NCI-H2029 treated with DMSO at 0.1 percent for 48 hours (cell line): ENCODE results near the gene NTRK2.
"Not testable (repeated sequence)": the region's sequence is repeated elsewhere in the genome, so short reads cannot be mapped to it uniquely, and the experiment has no call there.

Experiments
- DNase-seq: peaks from one replicate; lab custom pipeline; 2025; lab: John Stamatoyannopoulos, UW

NTRK2 gene

GRCh38 chr9:84894859-84895258 lies 225.3 kb downstream of the NTRK2 start:
- DNase-seq, result no peak

DNA sequence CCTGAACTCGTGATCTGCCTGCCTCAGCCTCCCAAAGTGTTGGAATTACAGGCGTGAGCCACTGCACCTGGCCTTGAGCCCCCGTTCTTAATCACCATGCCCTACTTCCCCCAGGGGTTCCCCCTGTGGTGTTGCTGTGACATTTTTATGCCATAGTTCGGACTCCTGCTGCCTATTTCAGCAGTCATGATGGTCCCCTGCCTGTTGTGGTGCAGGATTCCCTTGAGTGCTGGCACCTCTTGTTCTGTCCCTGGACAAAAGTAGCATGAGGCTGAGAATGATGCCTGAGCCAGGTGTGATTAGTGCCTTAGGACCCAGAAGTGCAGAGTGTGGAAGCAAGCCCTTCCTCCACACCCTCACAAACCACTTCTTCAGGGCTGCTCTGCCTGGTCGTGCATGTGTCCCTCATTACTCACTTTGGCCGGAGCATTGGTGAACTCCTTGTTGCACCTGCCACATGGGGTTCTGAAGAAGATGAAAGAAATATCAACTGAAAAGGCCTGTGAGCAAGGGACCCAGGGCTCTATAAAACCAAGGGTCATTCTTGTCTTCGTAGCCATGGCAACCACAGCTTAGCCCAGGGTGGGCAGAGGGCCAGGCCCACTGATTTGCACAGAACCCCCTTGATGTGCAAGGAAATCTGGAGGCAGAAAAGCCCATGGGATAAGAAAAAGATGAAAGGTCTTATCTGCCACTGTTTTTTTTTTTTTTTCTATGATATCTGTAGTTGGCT lies 228.0 kb downstream of the NTRK2 start:
- DNase-seq, result no peak

DNA sequence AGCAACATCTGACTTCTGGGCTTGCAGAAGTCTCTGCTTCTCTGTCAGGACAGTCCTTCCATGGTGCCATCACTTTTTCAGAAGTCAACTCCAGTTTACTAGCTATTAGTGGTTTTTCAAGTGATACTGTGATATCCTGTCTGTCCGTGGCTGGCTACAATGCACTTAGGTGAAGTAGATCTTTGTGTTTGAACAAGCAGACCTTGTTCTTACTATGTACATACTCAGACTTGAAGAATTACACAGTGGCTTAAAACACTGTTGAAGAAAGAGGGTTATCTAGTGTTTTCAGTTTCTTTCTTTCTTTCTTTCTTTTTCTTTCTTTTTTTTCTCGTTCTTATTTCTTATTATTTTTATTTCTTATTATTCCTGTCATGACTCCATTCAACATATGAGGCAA lies 228.7 kb downstream of the NTRK2 start:
- no peak for DNase-seq

GRCh38 chr9:84898618-84899017 lies 229.1 kb downstream of the NTRK2 start:
- not testable (repeated sequence) for DNase-seq

DNA sequence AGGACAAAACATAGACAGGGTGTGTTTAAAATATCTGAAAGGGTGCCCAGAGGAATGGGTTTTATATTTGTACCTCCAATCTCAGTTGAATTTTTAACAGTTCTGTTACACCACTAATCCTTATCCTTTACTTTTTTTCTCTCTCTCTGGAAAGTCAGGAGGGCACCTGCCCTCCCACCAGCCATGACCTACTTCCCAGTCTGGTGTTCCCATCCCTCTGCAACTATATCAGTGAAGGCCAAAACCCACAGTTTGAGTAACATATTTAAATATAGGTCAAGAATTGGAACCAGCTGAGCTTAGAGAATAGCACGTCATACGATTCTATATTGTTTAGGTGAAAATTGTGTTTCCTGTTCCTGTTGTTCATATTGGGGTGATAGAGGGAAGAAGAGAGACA lies 229.8 kb downstream of the NTRK2 start:
- no peak for DNase-seq

- no peak for DNase-seq
Observed at GRCh38 chr9:84900421-84900820, 230.9 kb downstream of the NTRK2 start.

DNA sequence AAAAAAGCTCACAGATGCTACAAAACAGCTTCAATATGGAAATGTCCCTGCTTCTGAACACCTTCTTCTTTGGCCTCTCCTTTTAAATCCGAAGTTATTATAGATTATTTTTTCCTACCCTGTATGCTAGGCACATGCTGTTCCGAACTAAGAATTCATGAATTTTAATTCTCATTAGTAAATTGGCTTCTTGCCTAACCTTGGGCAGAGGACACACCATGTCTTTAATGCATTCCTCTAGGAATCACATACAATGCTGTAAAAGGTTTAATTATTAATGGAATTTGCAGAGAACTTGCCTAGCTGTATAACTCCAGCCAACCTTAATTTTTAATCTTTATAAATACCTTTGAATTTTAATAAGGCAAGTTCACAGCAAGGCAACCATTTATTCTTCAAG lies 234.4 kb downstream of the NTRK2 start:
- DNase-seq, result no peak

- DNase-seq, result no peak
Observed at GRCh38 chr9:84916769-84917168, 247.2 kb downstream of the NTRK2 start.

DNA sequence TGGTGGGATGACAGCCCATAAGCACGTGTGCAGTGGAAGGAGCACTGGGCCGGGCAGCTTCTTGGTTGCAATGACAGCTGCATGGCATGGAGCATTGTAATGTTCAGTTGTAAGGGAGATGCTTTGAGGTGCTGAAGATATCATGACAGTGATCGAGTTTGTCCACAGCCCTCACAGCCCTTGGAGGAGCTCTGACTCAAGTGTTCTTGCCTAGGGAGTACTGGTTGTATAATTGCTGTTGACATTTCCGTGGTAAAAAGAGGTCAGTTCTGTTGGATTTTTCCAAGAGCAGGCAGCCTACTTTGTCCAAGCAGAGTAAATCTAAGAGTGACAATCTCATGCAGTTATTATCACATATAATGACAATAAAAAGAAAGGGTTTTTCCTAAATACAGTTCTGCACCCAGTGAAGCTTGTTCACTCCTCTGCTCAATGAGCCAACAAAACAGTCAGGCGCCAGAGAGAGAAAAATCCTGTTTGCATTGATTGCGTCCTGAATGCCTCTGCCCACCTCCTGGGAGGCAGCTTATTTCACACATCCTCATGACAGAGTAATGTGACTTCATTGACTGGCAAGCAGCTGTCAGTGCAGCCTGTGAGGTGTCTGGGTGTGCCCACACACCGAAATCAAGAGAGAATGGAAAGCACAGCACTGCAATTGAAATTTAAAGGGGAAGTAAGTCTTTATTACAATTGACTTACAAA lies 248.0 kb downstream of the NTRK2 start:
- no peak for DNase-seq

DNA sequence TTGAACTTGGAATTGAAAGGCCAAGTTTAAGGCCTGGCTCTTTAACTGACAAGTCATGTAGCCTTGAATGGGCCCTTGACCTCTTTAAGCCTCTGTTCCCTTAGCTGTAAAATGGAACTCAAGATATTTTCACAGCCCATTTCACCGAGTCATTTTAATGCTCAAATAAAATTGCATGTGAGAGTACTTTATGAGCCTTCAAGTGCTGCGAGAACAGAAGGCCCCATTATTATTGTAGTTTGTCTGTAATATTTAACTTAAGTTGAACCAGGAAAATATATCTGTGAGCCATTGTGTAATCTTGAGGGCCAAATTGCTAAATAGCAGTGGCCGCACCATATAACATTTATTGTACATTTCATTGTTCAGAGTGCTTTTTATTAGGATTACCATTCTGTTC lies 249.9 kb downstream of the NTRK2 start:
- no peak for DNase-seq

DNA sequence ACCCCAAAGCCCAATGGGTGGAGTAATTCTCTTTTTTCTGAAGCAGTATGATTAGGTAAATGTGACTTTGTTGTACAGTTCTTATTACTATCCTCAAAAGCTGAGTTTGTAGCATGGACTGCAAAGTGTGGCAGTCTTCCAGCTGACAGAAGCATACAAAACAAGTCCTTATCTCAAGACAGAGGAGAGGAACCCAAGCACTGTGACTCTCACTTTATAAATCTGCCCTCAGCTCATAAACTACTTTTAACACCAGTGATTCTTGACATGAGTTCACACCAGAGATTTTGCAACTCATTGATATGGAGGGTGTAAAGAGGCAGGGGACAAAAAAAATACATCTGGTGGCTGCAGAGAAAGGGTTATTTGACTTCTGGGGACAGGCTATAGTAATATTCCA lies 251.6 kb downstream of the NTRK2 start:
- no peak for DNase-seq

GRCh38 chr9:84922051-84922450 lies 252.5 kb downstream of the NTRK2 start:
- no peak for DNase-seq

- no peak for DNase-seq
Observed at GRCh38 chr9:84924266-84924665, 254.7 kb downstream of the NTRK2 start.

DNA sequence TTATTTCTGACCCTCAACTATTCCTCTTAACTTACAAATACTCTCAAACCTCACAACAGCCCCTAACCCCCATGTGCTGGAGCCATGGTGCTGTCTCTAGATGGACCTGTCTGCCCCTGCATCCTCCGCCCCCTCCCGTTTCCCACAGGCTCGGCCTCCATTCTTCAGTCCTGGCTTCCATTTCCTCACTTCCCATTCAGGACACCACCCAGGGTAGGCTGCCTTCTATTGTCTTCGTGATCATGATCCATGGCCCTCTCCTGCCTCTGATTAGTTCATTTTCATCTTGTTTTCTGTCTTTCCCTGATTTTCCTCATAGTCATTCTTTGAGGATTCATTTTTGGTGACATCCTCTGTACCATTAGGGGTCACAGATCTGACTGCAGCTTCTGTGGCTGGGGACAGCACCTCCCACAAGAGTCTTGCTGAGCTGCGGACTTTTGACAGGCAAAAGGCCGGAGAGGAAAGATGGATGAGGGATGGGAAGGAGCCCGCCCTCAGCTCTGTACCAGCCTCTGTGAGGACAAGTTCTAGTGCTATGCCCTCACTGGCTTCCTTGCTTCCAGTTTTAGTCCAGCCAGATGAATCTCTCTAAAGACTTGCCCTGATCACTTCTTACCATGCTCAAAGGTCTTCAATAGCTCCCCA lies 255.8 kb downstream of the NTRK2 start:
- no peak for DNase-seq

DNA sequence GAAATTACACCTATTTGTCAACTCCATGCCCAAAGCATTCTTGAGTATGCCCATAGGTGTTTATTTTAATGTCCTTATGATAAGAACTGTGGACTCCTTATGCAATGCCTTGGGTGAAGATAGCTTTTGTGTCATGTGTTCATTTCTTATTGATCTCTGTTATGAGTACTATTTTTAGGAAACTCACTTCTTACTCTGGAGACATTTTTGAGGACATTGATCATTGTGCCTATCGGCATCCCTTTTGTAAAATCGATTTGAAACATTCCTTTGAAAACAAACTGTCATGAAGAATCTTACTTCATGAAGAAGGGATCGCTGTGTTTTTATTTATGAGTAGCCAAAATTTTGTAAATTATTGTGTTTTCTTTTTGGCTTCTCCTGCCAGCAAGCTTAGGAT lies 257.3 kb downstream of the NTRK2 start:
- DNase-seq, result no peak

GRCh38 chr9:84928419-84928818 lies 258.9 kb downstream of the NTRK2 start:
- no peak for DNase-seq

GRCh38 chr9:84929068-84929467 lies 259.5 kb downstream of the NTRK2 start:
- DNase-seq, result no peak

- no peak for DNase-seq
Observed at GRCh38 chr9:84932915-84933527, 263.5 kb downstream of the NTRK2 start.

GRCh38 chr9:84935528-84936117 lies 266.1 kb downstream of the NTRK2 start:
- no peak for DNase-seq

DNA sequence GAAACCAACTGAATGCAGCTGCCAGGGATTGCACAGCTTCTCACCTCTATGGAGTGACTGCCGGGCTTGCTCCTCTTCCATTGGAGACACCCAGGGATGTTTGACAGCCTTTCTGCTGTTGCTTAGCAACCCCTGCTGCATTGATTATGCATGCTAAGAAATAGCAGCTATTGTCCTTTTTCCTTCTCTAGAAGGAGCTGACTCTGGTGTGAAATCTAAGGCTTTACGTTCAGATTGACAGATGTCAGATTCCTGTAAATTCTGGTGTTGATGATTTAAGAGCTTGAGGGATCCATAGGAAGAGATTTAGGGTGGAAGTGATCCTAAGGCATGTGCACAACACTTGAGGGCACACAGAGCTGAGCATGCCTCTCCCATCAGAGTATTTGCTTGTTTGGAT lies 267.7 kb downstream of the NTRK2 start:
- no peak for DNase-seq

DNA sequence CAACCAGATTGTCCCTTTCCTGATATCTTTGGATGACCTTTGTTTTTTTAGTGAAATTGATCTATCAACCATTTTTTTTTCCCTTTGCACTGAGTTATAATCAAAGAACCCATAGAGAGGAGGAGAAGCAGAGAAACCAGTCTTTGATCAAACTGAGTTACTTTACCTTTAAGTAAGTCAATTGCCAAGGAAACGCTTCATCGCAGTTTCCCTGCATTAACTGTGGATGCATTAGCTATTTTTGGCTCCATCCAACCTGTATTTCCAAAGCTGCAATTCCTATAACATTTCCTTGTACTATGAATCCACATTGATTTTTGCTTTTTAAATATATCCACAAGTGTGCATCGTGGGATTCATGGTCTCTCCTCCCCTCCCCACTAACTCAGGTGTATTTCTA lies 268.1 kb downstream of the NTRK2 start:
- DNase-seq, result no peak

- DNase-seq, result no peak
Observed at GRCh38 chr9:84939774-84940173, 270.2 kb downstream of the NTRK2 start.
